K562 (cell line): ENCODE results near the gene TENT4B. TPM values are rescaled to one million over a fixed set of nuclear protein-coding genes. Genes with fewer than 3 reads are reported as not detected.

Experiments
- CHCHD3 ChIP-seq: fragments of 250-450 bp; sonication (Bioruptor Pico); IDR thresholded peaks from 2 replicates; pipeline ENCODE4 v2.1.2; 2022; ENCODE audit warnings: mild to moderate bottlenecking
- DMBX1 ChIP-seq: fragments of 250-450 bp; sonication (Bioruptor Pico); IDR thresholded peaks from 2 replicates; pipeline ENCODE4 v1.8.0; 2022; ENCODE audit warnings: inconsistent platforms, mild to moderate bottlenecking, moderate library complexity, borderline replicate concordance
- MCM5 ChIP-seq: fragments of 450-650 bp; IDR thresholded peaks from 2 replicates; pipeline ENCODE4 v1.6.1; 2016; ENCODE audit warnings: low read depth
- NONO ChIP-seq, 2 experiments: fragments of 200-400 bp in 1 of 2; fragments of 450-650 bp in 1 of 2; formaldehyde crosslinking in 1 of 2; IDR thresholded peaks; 2 replicates each; pipeline ENCODE4 v1.6.1; 2017; ENCODE audit warnings: low read depth in 2 of 2, mild to moderate bottlenecking in 2 of 2, moderate library complexity in 2 of 2, low read length in 1 of 2
- SREBF2 ChIP-seq: sonication (generic); formaldehyde crosslinking; IDR thresholded peaks from 2 replicates; pipeline ENCODE4 v1.4.0; 2020; ENCODE audit warnings: mild to moderate bottlenecking, missing genetic modification reagents
- ZC3H11A ChIP-seq: IDR thresholded peaks from 2 replicates; pipeline ENCODE4 v1.6.1; 2012; ENCODE audit warnings: low read depth, low read length, improper control_type of control experiment
- ZNF551 ChIP-seq: fragments of 250-450 bp; sonication (Bioruptor Pico); IDR thresholded peaks from 2 replicates; pipeline ENCODE4 v1.5.0; 2021; ENCODE audit warnings: mild to moderate bottlenecking, moderate library complexity
- ZNF717 ChIP-seq: fragments of 250-450 bp; sonication (Bioruptor Pico); IDR thresholded peaks from 2 replicates; pipeline ENCODE4 v1.5.0; 2021
- polyA plus RNA-seq, 8 experiments: library from polyadenylated mRNA; depleted of rRNA in 4 of 8; stranded (reverse) in 5 of 8; unstranded in 3 of 8; fragments of >200 nt; fragmentation: Nextera tagmentation in 2 of 8; fragmentation: Illumina TruSeq in 1 of 8; extraction: Ambion mirVana in 2 of 8; extraction: Trizol in 1 of 8; gene quantifications; 2 replicates each; pipeline versions ENCODE4 v1.2.1 to v1.2.3, GENCODE V29; 2011 to 2014; ENCODE audit warnings: inconsistent platforms in 1 of 8, missing spikeins in 1 of 8
- total RNA-seq, 7 experiments: library from RNA; depleted of rRNA in 6 of 7; stranded (reverse); fragments of >200 nt in 6 of 7; fragmentation: Illumina TruSeq in 2 of 7; extraction: Trizol in 2 of 7; gene quantifications; 2 replicates each; pipeline versions ENCODE4 v1.2.1 to v1.2.3, GENCODE V29; 2011 to 2021; ENCODE audit warnings: low replicate concordance in 1 of 7
- TF ChIP-seq, protein P1 (sequence below): fragments of 450-650 bp; formaldehyde crosslinking; IDR thresholded peaks from 2 replicates; pipeline ENCODE4 v1.4.0; 2020; ENCODE audit warnings: mild to moderate bottlenecking, mixed read lengths
- TF ChIP-seq, protein P2 (sequence below), 2 experiments: fragments of 450-650 bp in 1 of 2; IDR thresholded peaks; 2 replicates each; pipeline ENCODE4 v1.6.1; 2011 to 2017; ENCODE audit warnings: low read depth in 2 of 2, antibody characterized with exemption in 1 of 2, borderline replicate concordance in 1 of 2, low read length in 1 of 2, mild to moderate bottlenecking in 1 of 2, mixed read lengths in 1 of 2; ENCODE audit not compliant: control insufficient read depth in 1 of 2
- TF ChIP-seq, protein P3 (sequence below): sonication (generic); formaldehyde crosslinking; IDR thresholded peaks from 2 replicates; pipeline ENCODE4 v1.8.0; 2022; ENCODE audit warnings: mild to moderate bottlenecking, missing genetic modification reagents
- TF ChIP-seq, protein P4 (sequence below), 2 experiments: IDR thresholded peaks; 2 replicates each; pipeline ENCODE4 v1.6.1; 2012; ENCODE audit warnings: improper control_type of control experiment in 2 of 2, low read depth in 2 of 2, low read length in 2 of 2, borderline replicate concordance in 1 of 2
- TF ChIP-seq, protein P5 (sequence below): sonication (generic); formaldehyde crosslinking; IDR thresholded peaks from 2 replicates; pipeline ENCODE4 v1.8.1; 2023; ENCODE audit warnings: mild to moderate bottlenecking, missing genetic modification reagents

TENT4B gene
- total and polyA plus RNA-seq, 9 of the 15 experiments (the other 6 are each of a cell fraction or from before 2014, with no cell fraction given) = 5.2 to 8.4 (median 7.0) TPM

DNA sequence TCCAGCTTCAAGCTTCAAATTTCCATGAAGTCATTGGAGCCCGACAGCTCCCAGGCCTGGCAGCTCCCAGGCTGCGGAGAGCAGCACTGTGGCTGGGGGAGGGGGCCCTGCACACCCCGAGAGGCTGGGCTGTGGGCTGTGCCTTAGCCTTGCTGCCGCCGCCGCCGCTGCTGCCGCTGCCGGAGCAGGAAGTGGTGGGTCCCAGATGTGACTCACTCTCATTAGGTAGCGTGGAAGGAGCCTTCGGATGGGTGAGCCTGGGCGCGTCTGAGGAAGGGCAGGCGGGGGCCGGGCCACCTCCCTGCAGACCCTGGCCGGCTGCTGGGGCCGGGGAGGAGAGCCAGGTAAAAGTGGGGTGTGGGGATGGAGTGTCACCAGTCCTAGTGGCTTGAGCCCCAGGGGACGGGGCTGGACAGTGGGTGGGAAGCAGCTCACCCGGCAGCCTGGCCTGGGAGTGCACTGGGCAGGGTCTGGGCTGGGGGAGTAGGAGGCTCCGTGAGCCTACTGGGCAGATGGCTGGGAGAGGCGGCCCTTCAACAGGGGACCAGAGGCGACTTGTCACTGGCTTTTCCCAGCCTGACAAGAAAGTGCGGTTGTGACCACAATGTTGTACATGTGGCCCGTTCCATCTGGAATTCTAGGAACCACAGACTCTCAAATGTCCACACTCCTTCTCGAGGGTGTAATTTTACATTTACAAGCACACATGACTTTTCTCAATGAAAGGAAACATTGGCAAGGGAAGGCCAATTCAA, 113.4 kb downstream of the TENT4B start, which contains the start of gene ADCY7 (continued):
- TF ChIP-seq, protein P1, sequence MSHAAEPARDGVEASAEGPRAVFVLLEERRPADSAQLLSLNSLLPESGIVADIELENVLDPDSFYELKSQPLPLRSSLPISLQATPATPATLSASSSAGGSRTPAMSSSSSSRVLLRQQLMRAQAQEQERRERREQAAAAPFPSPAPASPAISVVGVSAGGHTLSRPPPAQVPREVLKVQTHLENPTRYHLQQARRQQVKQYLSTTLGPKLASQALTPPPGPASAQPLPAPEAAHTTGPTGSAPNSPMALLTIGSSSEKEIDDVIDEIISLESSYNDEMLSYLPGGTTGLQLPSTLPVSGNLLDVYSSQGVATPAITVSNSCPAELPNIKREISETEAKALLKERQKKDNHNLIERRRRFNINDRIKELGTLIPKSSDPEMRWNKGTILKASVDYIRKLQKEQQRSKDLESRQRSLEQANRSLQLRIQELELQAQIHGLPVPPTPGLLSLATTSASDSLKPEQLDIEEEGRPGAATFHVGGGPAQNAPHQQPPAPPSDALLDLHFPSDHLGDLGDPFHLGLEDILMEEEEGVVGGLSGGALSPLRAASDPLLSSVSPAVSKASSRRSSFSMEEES (CRISPR knock-in tag) = no peak
- TF ChIP-seq ZNF551 (CRISPR knock-in tag) (no peak), ZNF717 (CRISPR knock-in tag) (no peak), MCM5 (no peak), ZC3H11A (no peak), NONO (IDR thresholded peaks at IDR 0.05; ENCODE audit: low read depth in 2 of 2, low read length in 1 of 2) (no peak), CHCHD3 (no peak), SREBF2 (CRISPR knock-in tag) (no peak), DMBX1 (CRISPR knock-in tag) (peak; percentile 34; the same call in 1 of the 2 replicates)
- TF ChIP-seq, protein P2, sequence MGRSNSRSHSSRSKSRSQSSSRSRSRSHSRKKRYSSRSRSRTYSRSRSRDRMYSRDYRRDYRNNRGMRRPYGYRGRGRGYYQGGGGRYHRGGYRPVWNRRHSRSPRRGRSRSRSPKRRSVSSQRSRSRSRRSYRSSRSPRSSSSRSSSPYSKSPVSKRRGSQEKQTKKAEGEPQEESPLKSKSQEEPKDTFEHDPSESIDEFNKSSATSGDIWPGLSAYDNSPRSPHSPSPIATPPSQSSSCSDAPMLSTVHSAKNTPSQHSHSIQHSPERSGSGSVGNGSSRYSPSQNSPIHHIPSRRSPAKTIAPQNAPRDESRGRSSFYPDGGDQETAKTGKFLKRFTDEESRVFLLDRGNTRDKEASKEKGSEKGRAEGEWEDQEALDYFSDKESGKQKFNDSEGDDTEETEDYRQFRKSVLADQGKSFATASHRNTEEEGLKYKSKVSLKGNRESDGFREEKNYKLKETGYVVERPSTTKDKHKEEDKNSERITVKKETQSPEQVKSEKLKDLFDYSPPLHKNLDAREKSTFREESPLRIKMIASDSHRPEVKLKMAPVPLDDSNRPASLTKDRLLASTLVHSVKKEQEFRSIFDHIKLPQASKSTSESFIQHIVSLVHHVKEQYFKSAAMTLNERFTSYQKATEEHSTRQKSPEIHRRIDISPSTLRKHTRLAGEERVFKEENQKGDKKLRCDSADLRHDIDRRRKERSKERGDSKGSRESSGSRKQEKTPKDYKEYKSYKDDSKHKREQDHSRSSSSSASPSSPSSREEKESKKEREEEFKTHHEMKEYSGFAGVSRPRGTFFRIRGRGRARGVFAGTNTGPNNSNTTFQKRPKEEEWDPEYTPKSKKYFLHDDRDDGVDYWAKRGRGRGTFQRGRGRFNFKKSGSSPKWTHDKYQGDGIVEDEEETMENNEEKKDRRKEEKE (IDR thresholded peaks at IDR 0.05; ENCODE audit: borderline replicate concordance in 1 of 2, control insufficient read depth in 1 of 2, low read depth in 2 of 2, low read length in 1 of 2) = no peak
- TF ChIP-seq, protein P3, sequence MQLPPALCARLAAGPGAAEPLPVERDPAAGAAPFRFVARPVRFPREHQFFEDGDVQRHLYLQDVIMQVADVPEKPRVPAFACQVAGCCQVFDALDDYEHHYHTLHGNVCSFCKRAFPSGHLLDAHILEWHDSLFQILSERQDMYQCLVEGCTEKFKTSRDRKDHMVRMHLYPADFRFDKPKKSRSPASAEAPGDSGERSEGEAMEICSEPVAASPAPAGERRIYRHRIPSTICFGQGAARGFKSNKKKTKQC (CRISPR knock-in tag) = no peak
- TF ChIP-seq, protein P4, sequence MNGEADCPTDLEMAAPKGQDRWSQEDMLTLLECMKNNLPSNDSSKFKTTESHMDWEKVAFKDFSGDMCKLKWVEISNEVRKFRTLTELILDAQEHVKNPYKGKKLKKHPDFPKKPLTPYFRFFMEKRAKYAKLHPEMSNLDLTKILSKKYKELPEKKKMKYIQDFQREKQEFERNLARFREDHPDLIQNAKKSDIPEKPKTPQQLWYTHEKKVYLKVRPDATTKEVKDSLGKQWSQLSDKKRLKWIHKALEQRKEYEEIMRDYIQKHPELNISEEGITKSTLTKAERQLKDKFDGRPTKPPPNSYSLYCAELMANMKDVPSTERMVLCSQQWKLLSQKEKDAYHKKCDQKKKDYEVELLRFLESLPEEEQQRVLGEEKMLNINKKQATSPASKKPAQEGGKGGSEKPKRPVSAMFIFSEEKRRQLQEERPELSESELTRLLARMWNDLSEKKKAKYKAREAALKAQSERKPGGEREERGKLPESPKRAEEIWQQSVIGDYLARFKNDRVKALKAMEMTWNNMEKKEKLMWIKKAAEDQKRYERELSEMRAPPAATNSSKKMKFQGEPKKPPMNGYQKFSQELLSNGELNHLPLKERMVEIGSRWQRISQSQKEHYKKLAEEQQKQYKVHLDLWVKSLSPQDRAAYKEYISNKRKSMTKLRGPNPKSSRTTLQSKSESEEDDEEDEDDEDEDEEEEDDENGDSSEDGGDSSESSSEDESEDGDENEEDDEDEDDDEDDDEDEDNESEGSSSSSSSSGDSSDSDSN (IDR thresholded peaks at IDR 0.05; ENCODE audit: borderline replicate concordance in 1 of 2, low read depth in 2 of 2, low read length in 2 of 2) = peak; percentile 88 to 98; a peak in 3 of 4 replicates
- TF ChIP-seq, protein P5, sequence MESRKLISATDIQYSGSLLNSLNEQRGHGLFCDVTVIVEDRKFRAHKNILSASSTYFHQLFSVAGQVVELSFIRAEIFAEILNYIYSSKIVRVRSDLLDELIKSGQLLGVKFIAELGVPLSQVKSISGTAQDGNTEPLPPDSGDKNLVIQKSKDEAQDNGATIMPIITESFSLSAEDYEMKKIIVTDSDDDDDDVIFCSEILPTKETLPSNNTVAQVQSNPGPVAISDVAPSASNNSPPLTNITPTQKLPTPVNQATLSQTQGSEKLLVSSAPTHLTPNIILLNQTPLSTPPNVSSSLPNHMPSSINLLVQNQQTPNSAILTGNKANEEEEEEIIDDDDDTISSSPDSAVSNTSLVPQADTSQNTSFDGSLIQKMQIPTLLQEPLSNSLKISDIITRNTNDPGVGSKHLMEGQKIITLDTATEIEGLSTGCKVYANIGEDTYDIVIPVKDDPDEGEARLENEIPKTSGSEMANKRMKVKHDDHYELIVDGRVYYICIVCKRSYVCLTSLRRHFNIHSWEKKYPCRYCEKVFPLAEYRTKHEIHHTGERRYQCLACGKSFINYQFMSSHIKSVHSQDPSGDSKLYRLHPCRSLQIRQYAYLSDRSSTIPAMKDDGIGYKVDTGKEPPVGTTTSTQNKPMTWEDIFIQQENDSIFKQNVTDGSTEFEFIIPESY (CRISPR knock-in tag) = no peak
